Suppressor macrophage (primary cell): ENCODE results near the gene TRMT2B.
A peak's percentile ranks its signal among the peaks of the same experiment; 100 is the strongest.
"Not testable (repeated sequence)": the region's sequence is repeated elsewhere in the genome, so short reads cannot be mapped to it uniquely, and the experiment has no call there.

Experiments used
- DNase-seq, 4 experiments: peaks; one replicate each; pipeline ENCODE4 v3.0.0-alpha.2; 2020 to 2022

The TRMT2B gene

GRCh38 chrX:100999451-100999850 lies 52.5 kb downstream of the TRMT2B start:
- DNase-seq = no peak

- DNase-seq = peak in 3 of 4 experiments; percentile 25 to 38 (median 36)
Observed at GRCh38 chrX:100995469-100995868, 56.4 kb downstream of the TRMT2B start.

GRCh38 chrX:100994352-100995281 lies 57.3 kb downstream of the TRMT2B start:
- DNase-seq = peak in 1 of 4 experiments; percentile 15

GRCh38 chrX:100990139-100990538 lies 61.8 kb downstream of the TRMT2B start:
- DNase-seq = no peak

- no peak for DNase-seq
Observed at GRCh38 chrX:100984818-100985217, 67.1 kb downstream of the TRMT2B start.

- not testable (repeated sequence) for DNase-seq
Observed at GRCh38 chrX:100981498-100981845, 70.4 kb downstream of the TRMT2B start.

- peak in 3 of 4 experiments; percentile 6 to 40 (median 26) for DNase-seq
Observed at GRCh38 chrX:100980608-100981497, 71.1 kb downstream of the TRMT2B start.

GRCh38 chrX:100979881-100980607 lies 71.9 kb downstream of the TRMT2B start:
- no peak for DNase-seq

- no peak for DNase-seq
Observed at GRCh38 chrX:100976211-100976610, 75.7 kb downstream of the TRMT2B start.

GRCh38 chrX:100975212-100975611 lies 76.7 kb downstream of the TRMT2B start:
- DNase-seq = no peak

- no peak for DNase-seq
Observed at GRCh38 chrX:100973411-100973810, 78.5 kb downstream of the TRMT2B start.

- no peak for DNase-seq
Observed at GRCh38 chrX:100969936-100970335, 82.0 kb downstream of the TRMT2B start.

- DNase-seq = no peak
Observed at GRCh38 chrX:100969408-100969807, 82.5 kb downstream of the TRMT2B start, which contains the start of gene ARL13A. ARL13A (plus strand) TSS chrX:100969708; CDS start chrX:100973690, 3,982 bp downstream.

- peak in 2 of 4 experiments; percentile 3 to 9 for DNase-seq
Observed at GRCh38 chrX:100964362-100964761, 87.5 kb downstream of the TRMT2B start.

GRCh38 chrX:100962811-100963210 lies 89.1 kb downstream of the TRMT2B start:
- DNase-seq = no peak
